Measurements from ENCODE around the gene SV2C. TPM values are rescaled to one million over a fixed set of nuclear protein-coding genes. Genes with fewer than 3 reads are reported as not detected.

SV2C gene
- total and polyA plus RNA-seq, 7 donors, result 0.31 to 0.71 (median 0.55) TPM; not detected in 2

GRCh38 chr5:76194340-76194739, 111.2 kb downstream of the SV2C start:
- intact Hi-C loops (cut with DNase I), result no loop called here
- Histone ChIP-seq H3K4me3 (no peak overlapping the region), H3K27me3 (no peaks in the 10 kb centered on the region), H3K36me3 (no peaks in the 10 kb centered on the region), H3K9me3 (no peaks in the 10 kb centered on the region), H3K4me1 (no peaks in the 10 kb centered on the region), H3K27ac (no peak overlapping the region)
- no peak for DNase-seq
- WGBS, 2 donors, result 80 to 83% methylated on average over 3 of the region's 3 CpGs
- TF ChIP-seq POLR2A (IDR thresholded peaks at IDR 0.05), result no peak
- no peak for TF ChIP-seq EP300 (IDR thresholded peaks at IDR 0.05)
- no peak for TF ChIP-seq POLR2AphosphoS5 (IDR thresholded peaks at IDR 0.05)
- no peak for TF ChIP-seq CTCF (IDR thresholded peaks at IDR 0.05)

- no peak for DNase-seq
- intact Hi-C loops (cut with DNase I), result no loop called here
- TF ChIP-seq POLR2A (IDR thresholded peaks at IDR 0.05) (no peak), POLR2AphosphoS5 (IDR thresholded peaks at IDR 0.05) (no peak), EP300 (IDR thresholded peaks at IDR 0.05) (no peak)
- Histone ChIP-seq H3K27me3 (no peaks in the 10 kb centered on the region), H3K4me3 (no peak overlapping the region), H3K9me3 (no peaks in the 10 kb centered on the region), H3K4me1 (no peaks in the 10 kb centered on the region), H3K36me3 (no peaks in the 10 kb centered on the region), H3K27ac (no peak overlapping the region)
- WGBS, 2 donors, result 60 to 79% methylated on average over 3 of the region's 3 CpGs
Measured at GRCh38 chr5:76196457-76196856, 113.3 kb downstream of the SV2C start.

GRCh38 chr5:76196886-76197489, 113.8 kb downstream of the SV2C start:
- no peak for TF ChIP-seq POLR2AphosphoS5 (IDR thresholded peaks at IDR 0.05)
- WGBS, 2 donors, result 85 to 88% methylated on average over 2 of the region's 2 CpGs
- Histone ChIP-seq H3K27me3 (no peaks in the 10 kb centered on the region), H3K36me3 (no peaks in the 10 kb centered on the region), H3K4me1 (no peaks in the 10 kb centered on the region), H3K9me3 (no peaks in the 10 kb centered on the region), H3K27ac (no peak overlapping the region), H3K4me3 (no peak overlapping the region)
- DNase-seq, result no peak
- intact Hi-C loops (cut with DNase I), result no loop called here

GRCh38 chr5:76197726-76198125, 114.5 kb downstream of the SV2C start:
- H3K27ac ChIP-seq, result no peak overlapping the region
- DNase-seq, result no peak
- WGBS, 2 donors, result 93 to 94% methylated on average over 3 of the region's 3 CpGs
- intact Hi-C loops (cut with DNase I), result no loop called here
- TF ChIP-seq EP300 (IDR thresholded peaks at IDR 0.05), result no peak
- TF ChIP-seq CTCF (IDR thresholded peaks at IDR 0.05), result no peak
- TF ChIP-seq POLR2A (IDR thresholded peaks at IDR 0.05), result no peak
- no peak for TF ChIP-seq POLR2AphosphoS5 (IDR thresholded peaks at IDR 0.05)
- no peaks in the 10 kb centered on the region for H3K9me3 ChIP-seq
- H3K4me1 ChIP-seq, result no peaks in the 10 kb centered on the region
- no peaks in the 10 kb centered on the region for H3K27me3 ChIP-seq
- no peak overlapping the region for H3K4me3 ChIP-seq
- H3K36me3 ChIP-seq, result no peaks in the 10 kb centered on the region

- WGBS, 2 donors, result 63 to 67% methylated on average over 6 of the region's 6 CpGs
- H3K4me3 ChIP-seq, result no peak overlapping the region
- intact Hi-C loops (cut with DNase I), result no loop called here
- TF ChIP-seq EP300 (IDR thresholded peaks at IDR 0.05) (no peak), POLR2AphosphoS5 (IDR thresholded peaks at IDR 0.05) (no peak), CTCF (IDR thresholded peaks at IDR 0.05) (no peak), POLR2A (IDR thresholded peaks at IDR 0.05) (no peak)
- no peak for DNase-seq
- no peak overlapping the region for H3K27ac ChIP-seq
- peaks cover 0 to under 1% (median 0%) of the 10 kb centered on the region in 4 donors for H3K4me1 ChIP-seq
- H3K36me3 ChIP-seq, result no peaks in the 10 kb centered on the region
- no peaks in the 10 kb centered on the region for H3K27me3 ChIP-seq
- no peaks in the 10 kb centered on the region for H3K9me3 ChIP-seq
Measured at GRCh38 chr5:76199336-76200318, 116.4 kb downstream of the SV2C start.

Measured in sigmoid colon (tissue), 7 donors.